OCI-LY7 (cell line): ENCODE results near the gene HRNR.

ENCODE experiments used
- CTCF ChIP-seq: fragments of 200-600 bp; sonication (generic); conservative IDR thresholded peaks from 2 replicates; pipeline ENCODE4 v1.5.1; 2014; ENCODE audit warnings: mild to moderate bottlenecking, antibody characterized with exemption, low read length, moderate library complexity, mixed read lengths
- EZH2phosphoT487 ChIP-seq: fragments of 200-600 bp; sonication (generic); IDR thresholded peaks from 2 replicates; pipeline ENCODE4 v1.6.1; 2018; ENCODE audit warnings: low read depth, borderline replicate concordance, mild to moderate bottlenecking, mixed run types, antibody characterized with exemption, low read length, moderate library complexity, mixed read lengths

GRCh38 chr1:152198982-152199381, 25.0 kb downstream of the HRNR start:
- TF ChIP-seq CTCF, result no peak
- no peak for TF ChIP-seq EZH2phosphoT487
